KG1 (cell line): ENCODE data around the gene CCSER2.
"Not testable (repeated sequence)": the region's sequence is repeated elsewhere in the genome, so short reads cannot be mapped to it uniquely, and the experiment has no call there.

ENCODE experiments used
- DNase-seq: peaks from one replicate; lab custom pipeline; 2025; lab: John Stamatoyannopoulos, UW

Gene CCSER2

DNA sequence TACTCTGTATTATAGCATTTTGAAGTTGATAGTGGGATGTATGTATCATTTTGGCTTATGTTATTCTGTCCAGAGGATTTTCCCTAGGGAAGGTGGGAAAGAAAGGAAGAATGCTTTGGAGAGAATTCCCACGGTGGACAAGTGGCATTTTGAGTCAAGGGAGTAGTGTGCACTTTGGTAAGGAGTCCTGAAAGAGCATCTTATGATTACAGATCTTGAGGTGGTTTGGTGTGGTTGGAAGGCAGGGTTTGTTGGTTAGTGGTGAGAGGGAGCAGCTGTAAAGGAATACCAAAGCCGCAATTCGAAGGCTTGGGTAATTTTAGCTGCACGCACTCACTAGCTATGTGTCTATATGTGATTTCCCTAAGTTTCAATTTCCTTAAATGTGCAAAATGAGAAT is 16.1 kb downstream of the CCSER2 start:
- no peak for DNase-seq

DNA sequence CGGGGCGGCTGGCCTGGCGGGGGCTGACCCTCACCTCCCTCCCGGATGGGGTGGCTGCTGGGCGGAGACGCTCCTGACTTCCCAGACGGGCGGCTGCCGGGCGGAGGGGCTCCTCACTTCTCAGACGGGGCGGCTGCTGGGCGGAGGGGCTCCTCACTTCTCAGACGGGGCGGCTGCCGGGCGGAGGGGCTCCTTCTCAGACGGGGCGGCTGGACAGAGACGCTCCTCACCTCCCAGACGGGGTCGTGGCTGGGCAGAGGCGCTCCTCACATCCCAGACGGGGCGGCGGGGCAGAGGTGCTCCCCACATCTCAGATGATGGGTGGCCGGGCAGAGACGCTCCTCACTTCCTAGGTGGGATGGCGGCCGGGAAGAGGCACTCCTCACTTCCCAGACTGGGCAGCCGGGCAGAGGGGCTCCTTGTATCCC is 19.2 kb downstream of the CCSER2 start:
- DNase-seq = not testable (repeated sequence)

- no peak for DNase-seq
Observed at GRCh38 chr10:84348447-84348846, 20.1 kb downstream of the CCSER2 start.

GRCh38 chr10:84348860-84349259 is 20.5 kb downstream of the CCSER2 start:
- DNase-seq = no peak

DNA sequence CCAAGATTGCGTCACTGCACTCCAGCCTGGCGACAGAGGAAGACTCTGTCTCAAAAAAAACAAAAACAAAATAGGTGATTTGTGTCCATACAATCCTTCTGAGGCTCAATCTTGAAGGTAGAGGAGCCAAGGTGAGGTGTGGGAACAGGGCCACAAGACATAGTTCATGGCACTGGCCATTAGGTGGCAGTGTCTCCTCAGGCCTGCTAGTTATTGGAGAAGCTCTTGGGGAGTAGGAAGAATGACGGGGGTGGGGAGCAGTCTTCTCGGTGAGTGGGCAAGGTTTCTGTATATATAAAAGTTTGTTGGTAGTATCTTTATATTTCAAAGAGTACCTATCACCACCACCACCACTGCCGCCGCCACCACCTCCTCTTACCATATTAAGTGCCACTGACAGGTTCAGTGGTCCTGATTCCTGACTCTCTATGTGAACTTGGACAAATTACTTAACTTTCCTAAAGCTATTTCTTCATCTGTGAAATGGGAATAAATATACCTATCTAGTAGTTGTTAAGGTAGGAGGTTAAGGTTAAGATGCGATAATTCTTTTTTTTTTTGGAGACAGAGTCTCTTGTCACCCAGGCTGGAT is 24.0 kb downstream of the CCSER2 start:
- DNase-seq = peak; percentile 34

DNA sequence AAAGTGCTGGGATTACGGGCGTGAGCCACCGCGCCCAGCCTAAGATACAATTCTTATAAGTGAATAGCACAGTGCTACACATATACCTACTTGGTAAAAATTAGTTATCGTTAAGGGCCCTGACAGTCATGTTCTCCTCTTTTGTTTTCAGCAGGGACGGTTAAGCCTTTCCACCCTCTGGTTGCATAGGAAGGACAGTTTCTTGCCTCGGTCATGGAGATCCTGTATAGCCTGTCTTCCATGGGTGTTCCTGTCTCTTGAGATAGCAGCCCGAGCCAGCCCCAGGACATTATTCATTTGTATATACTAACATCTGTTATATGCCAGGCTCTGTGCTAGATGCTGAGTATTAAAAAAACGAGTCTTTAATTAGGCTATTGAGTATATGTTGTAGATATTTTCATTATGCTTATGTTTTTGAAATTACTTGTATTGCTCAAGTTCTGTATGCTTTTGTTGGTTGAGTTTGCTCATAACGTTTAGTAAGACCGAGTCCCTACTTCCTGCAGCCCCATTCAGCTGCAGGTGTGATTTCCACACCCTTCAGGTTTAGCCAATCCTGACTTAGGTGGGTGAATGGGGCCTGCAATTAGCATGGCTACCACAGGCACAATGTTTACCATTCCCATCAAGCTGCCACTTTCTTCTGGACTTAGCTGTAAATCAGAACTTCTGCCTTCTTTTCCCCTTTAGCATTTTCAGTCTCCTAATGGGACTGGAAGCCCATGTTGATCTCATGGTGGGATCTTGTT is 24.8 kb downstream of the CCSER2 start:
- no peak for DNase-seq

DNA sequence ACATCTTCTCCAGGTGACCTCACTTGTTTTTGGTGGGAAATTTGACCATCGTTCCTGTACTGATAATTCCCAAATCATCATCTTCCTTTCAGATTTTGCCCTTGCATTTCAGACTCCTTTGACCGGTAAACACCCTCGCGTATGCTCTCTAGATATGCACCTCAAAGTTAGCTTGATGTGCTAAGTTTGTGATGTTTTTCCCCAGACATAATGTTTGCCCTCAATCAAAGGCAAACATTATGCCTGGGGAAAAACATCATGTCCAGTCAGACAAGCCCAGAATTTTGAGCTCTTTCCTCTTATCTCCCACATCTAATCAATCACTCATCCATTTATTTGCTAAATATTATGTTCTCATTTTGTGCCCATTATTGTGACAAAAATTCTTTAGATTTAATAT is 26.2 kb downstream of the CCSER2 start:
- no peak for DNase-seq

DNA sequence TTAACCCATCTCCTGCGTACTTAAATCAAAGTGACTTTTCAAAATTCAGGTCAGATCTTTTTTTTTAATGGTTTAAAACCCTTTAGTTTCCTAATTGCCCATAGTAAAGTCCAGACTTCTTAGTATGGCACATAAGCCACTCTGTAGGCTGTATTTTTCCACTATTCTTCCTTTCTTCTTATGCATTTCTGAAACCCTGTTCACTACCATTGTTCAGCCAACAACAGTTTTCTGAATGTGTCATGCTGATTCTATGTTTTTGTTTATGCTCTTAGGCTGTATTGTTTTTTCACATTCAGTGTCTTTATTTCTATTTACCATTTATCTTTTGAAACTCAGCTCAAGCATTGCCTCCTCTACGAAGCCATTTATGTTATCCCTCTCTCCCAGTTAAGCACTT is 26.7 kb downstream of the CCSER2 start:
- no peak for DNase-seq

DNA sequence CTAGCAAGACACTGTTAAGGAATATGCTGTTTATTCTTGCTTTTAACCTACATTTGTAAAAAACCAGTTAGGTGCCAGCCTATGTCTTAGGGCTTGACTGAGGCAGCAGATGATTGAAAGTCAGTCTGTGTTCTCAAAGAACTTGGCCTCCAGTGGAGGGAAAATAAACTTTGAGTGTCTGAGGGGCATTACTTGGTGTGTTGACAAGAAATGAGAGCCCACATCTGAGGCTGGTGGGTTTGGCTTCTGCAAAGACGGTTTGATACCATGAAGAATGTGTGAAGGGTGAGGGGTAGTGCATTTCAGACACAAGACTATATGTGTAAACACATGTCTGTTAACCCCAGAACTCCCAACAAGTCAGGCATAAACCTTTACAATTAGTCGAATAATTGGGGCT is 28.5 kb downstream of the CCSER2 start:
- no peak for DNase-seq

DNA sequence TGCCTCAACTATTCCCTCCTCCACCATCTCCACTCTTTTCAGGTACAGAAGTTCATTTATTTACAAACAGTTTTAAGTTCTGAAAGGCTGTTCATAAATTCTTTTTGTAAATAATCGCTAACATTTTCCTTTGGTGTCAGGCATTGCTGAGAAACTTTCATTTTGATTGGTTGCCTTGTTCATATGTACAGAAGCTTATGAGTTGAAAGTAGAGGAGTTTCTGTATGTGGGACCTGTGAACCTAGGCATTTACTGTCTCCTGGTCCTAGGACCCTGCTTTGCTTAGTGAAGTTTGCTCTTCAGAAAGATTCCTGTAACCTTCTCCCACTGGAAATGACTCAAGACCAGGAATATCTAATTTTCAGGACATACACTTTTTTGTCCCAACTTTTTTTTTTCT is 30.4 kb downstream of the CCSER2 start:
- no peak for DNase-seq

- no peak for DNase-seq
Observed at GRCh38 chr10:84360637-84361365, 32.4 kb downstream of the CCSER2 start.

- no peak for DNase-seq
Observed at GRCh38 chr10:84365335-84365881, 37.0 kb downstream of the CCSER2 start.

DNA sequence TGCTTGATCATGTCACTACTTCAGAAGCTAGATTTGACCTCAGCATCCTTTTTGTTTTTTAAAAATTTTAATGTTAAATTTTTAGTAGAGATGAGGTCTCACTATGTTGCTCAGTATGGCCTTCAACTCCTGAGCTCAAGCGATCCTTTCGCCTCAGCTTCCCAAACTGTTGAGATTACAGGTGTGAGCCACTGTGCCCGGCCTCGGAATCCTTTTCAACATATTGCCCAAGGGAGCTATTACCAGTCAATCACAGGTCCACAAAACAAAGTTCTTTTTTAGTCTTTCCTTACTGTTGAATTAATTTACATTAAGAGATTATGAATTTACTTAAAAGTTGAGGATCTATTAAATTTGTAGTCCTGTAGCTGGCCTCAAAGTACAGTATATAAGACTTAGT is 37.7 kb downstream of the CCSER2 start:
- DNase-seq = no peak

- no peak for DNase-seq
Observed at GRCh38 chr10:84367256-84367655, 38.9 kb downstream of the CCSER2 start.

DNA sequence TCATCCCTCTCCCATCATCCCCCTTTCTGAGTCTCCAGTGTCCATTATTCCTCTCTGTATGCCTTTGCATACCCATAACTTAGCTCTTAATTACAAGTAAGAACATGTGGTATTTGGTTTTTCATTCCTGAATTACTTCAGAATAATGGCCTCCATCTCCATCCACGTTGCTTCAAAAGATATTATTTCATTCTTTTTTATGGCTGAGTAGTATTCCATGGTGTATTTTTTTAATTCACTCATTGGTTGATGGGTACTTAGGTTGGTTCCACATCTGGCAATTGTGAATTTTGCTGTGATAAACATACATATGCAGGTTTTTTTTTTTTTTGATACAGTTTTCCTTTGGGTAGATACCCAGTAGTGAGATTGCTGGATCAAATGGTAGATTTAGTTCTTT is 40.4 kb downstream of the CCSER2 start:
- DNase-seq = no peak

DNA sequence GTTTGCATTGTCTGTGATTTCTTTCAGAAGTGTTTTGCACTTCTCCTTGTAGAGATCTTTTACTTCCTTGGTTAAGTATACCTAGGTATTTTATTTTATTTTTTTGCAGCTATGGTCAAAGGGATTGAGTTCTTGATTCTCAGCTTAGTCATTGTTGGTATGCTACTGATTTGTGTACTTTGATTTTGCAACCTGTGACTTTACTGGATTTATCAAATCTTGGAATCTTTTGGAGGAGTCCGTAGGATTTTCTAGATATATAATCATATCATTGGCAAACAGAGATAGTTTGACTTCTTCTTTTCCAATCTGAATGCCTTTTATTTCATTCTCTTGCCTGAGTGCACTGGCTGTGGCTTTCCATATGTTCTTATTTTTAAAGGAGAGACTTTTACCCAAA is 41.9 kb downstream of the CCSER2 start:
- no peak for DNase-seq

- no peak for DNase-seq
Observed at GRCh38 chr10:84371944-84372343, 43.6 kb downstream of the CCSER2 start.

- no peak for DNase-seq
Observed at GRCh38 chr10:84373000-84373399, 44.6 kb downstream of the CCSER2 start.

- DNase-seq = no peak
Observed at GRCh38 chr10:84374455-84374854, 46.1 kb downstream of the CCSER2 start.

- peak; percentile 50 for DNase-seq
Observed at GRCh38 chr10:84375011-84375410, 46.6 kb downstream of the CCSER2 start.

GRCh38 chr10:84375881-84376280 is 47.5 kb downstream of the CCSER2 start:
- no peak for DNase-seq

GRCh38 chr10:84388148-84388547 is 59.8 kb downstream of the CCSER2 start:
- no peak for DNase-seq

- no peak for DNase-seq
Observed at GRCh38 chr10:84390364-84390763, 62.0 kb downstream of the CCSER2 start.
